Stimulated activated naive CD8-positive, alpha-beta T cell treated with anti-CD3 and anti-CD28 coated beads, Interleukin-15, Interleukin-2, amounts not matched to agents 100 U/mL and 50 U/mL, for 24 hours (primary cell): Measurements from ENCODE around the gene PALLD.

ENCODE experiments used
- ATAC-seq: fragments of 150-1000 bp; cut with Tn5 transposase; one replicate; pipeline ENCODE4 v1.10.0; 2021
- DNase-seq: peaks from one replicate; pipeline ENCODE4 v3.0.0; 2021

PALLD gene

DNA sequence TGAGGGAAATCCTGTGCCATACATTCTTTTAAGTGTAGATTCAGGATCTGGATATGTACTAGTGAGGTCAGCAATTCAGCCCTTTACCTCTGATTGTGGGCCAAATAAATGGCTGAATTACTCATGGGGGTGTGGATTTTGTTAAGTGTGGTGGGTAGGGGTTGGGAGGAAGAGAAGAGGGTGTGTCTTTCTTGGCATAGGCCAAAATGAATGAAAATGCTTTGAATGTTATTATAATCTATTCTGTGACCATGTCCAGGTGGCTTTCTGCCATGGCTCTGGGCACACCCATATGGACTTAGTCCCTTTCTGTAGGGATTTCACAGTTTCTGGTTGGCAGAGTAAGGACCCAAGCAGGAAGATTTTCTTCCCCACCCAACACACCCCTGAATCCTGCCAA lies 268.9 kb downstream of the PALLD start:
- no peak for ATAC-seq
- no peak for DNase-seq

DNA sequence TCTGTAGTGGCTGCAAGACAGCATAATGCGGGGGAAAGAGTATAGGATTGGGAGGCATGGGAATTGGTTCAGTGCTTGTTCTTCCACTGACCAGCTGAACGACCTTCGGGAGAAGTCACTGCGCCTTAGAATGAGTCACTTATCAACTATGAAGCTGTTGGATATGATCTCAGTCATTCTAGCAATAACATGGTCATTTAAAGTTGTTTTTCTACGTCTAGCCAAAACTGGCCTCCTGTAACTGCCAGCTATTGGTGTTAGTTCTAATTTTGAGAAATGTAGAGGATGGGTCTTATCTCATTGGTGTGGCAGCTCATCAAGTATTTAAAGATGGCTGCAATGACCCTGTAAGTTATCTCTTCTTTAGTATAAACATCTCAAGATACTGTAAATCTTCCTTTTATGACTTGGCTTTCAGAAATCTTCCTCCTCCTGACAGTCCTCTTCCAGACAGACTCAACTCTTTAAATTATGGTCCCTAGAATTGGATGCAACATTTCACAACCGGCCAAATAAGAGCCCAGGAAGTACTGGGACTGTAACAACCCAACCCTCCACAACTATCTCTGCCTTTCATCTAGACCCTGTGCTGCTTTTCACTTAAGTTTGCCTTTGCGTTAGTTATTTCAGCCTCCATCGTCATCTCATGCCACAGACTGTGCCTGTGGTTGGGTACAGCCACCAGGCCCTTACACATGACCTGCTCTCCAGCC lies 269.9 kb downstream of the PALLD start:
- ATAC-seq (no peak), DNase-seq (no peak)

GRCh38 chr4:168769416-168769815 lies 272.6 kb downstream of the PALLD start:
- DNase-seq (no peak), ATAC-seq (no peak)

GRCh38 chr4:168769837-168770236 lies 273.0 kb downstream of the PALLD start:
- no peak for DNase-seq
- no peak for ATAC-seq

GRCh38 chr4:168771251-168771650 lies 274.4 kb downstream of the PALLD start:
- DNase-seq (no peak), ATAC-seq (no peak)

- DNase-seq (no peak), ATAC-seq (no peak)
Measured at GRCh38 chr4:168773388-168774195, 276.7 kb downstream of the PALLD start.

DNA sequence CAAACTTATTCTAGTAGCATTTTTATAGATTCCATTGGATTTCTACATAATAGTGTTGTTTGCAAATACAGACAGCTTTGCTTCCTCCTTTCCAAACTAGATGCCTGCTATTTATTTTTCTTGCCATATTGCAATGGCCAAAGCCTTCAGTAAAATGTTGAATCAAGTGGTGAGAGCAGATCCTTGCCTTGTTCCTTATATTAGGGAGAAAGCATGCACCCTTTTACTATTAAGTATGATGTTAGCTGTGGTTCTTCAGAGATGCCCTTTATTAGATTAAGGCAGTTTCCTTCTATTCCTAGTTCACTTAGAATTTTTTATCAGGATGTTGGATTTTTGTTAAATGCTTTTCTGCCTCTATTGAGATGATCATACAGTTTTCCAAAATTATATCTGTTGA lies 279.5 kb downstream of the PALLD start:
- ATAC-seq, result no peak
- DNase-seq, result no peak

GRCh38 chr4:168777277-168777965 lies 280.6 kb downstream of the PALLD start:
- ATAC-seq, result no peak

DNA sequence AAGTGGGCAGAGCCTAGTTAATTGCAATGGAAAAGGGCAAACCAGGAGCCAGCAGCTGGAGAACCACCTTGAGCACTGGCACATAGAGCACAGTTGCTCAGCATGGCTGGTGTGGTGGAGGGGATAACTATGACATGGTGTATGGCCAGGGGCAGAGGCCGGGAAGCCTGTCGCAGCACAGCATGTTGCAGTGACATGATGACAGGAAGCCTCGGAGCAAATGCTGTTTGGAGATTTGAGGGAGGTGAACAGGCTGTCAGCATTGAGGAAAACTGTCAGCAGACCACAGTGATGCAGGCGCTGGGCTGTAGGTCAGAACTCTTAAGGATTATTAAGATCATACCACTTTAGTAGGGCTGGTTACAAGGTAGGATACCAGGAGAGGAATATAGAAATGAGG lies 284.5 kb downstream of the PALLD start:
- ATAC-seq, result no peak
- DNase-seq, result no peak

More at GRCh38 chr4:168777277-168777965, 280.6 kb downstream of the PALLD start:
- DNase-seq, result no peak

DNA sequence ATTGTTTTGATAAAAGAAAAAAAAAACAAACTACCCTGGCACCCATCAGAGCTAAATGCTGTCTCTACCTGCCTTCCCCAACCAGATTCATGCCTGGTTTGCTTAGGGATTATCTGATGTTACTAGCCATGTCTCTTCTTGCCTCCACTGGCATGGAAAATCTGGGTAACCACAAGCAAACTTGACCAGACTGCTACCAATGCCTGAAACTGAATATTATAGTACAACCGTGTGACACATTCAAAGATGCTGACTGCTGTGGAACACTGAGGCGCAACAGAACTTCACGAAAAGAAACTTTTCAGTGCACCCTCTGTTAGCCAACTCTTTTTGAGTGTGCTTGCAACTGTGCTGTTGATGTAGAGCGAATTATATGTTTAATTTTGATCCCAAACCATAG lies 285.1 kb downstream of the PALLD start:
- DNase-seq, result no peak
- no peak for ATAC-seq

- no peak for ATAC-seq
- DNase-seq, result no peak
Measured at GRCh38 chr4:168782439-168782838, 285.6 kb downstream of the PALLD start.

DNA sequence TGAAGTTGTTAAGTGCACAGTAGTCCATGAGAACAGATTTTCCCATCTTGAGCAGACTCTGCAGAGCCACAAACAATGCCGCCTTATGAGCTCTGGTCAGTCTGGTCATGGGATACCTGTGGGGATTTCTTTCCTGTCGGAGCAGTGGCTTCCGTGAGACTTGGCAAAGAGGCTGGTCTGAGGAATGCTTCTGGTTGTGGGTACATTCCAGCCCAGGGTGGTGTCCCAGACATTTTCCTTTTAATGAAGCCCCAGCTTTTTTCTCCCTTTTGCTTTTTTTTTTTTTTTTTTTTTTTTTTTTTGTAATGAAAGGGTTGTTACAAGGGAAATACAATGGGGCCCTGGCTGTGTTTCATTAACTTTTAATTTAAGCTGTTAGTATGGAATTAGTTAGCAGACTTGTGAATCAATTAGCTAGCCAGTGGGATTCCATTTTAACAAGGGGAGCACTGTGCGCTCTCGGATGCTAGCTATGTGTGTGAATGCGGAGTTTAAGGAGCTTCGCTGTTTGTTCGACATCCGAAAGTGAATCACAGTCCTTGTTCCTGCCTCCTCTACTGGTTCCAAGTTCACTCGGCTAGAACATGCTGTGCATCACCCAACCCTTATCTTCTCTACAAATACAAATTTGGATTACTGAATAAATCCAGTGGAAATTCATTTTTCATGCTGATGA lies 288.1 kb downstream of the PALLD start:
- ATAC-seq (no peak), DNase-seq (no peak)

- DNase-seq (no peak), ATAC-seq (no peak)
Measured at GRCh38 chr4:168787334-168787733, 290.5 kb downstream of the PALLD start.

DNA sequence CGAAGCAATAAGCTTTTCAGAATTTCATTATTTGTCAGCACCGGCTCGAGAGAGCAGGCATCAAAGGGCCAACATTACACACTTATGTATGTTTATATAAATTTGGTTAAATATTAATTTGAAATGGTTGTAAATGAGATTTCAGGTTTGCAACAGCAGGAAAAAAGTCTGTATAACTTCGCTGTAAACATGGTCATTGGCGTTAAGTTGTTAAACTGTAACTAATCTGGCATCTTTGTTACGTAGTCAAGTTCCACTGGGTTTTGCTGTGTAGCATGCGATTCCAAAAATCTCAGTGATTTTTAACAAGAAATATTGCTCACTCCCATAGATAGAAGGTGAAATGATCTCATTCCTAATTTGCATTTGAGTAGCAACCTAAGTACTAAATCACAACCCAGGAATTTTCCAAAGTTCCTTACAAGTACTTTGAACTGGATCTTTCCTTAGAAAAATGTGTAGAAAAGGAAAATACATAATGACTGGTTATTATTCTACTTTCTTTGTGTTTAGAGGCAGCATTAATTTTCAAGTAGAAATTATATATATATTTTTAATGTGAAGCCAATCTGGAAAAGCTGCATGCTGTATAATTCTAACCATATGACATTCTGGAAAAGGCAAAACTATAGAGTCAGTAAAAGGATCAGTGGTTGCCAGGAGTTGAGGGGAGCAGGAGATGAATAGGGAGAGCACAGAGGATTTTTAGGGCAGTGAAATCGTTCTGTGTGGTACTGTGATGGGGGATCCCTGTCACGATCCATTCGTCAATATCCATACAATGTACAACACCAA lies 291.1 kb downstream of the PALLD start:
- DNase-seq (no peak), ATAC-seq (no peak)

- ATAC-seq (no peak), DNase-seq (no peak)
Measured at GRCh38 chr4:168790898-168791297, 294.0 kb downstream of the PALLD start.

DNA sequence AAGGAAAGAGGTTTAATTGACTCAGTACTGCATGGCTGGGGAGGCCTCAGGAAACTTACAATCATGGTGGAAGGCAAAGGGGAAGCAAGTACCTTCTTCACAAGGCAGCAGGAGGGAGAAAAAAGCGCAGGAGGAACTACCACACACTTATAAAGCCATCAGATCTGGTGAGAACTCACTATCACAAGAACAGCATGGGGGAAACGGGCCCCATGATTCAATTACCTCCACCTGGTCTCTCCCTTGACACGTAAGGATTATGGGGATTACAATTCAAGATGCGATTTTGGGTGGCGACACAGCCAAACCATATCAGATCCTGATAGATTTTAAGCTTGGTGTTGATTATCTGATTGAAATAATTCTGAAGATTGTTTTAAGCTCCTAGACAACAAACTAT lies 294.5 kb downstream of the PALLD start:
- ATAC-seq (no peak), DNase-seq (no peak)

GRCh38 chr4:168793542-168793941 lies 296.7 kb downstream of the PALLD start:
- ATAC-seq (no peak), DNase-seq (no peak)

DNA sequence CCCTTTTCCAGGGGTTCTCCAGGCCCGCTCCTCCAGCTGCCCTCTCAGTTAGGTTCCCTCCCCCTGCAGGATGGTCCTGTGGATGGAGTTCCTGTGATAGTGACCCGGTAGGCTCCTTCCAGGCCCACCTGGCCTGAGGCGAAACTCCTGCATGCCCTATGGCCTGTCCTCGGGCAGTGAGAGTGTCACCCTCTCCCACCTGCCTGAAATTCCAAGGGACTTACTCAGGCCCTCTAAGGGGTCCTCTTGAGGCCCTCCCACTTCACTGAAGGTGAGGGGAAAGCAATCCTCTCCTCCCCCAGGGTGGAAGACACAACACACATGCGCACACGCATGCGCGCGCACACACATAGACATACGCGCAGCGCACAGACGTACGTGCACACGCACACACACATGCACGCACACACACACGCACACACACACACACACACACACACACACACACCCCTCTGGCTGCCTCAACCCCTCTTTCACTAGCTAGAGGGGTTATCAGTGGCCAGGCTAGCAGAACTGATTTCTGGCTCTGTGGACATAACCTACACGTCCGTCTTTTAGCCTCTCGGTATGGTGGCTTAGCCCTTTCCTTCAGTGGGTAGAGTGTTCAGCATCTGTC lies 297.3 kb downstream of the PALLD start:
- DNase-seq (no peak), ATAC-seq (no peak)

GRCh38 chr4:168794881-168795280 lies 298.0 kb downstream of the PALLD start:
- DNase-seq (no peak), ATAC-seq (no peak)

DNA sequence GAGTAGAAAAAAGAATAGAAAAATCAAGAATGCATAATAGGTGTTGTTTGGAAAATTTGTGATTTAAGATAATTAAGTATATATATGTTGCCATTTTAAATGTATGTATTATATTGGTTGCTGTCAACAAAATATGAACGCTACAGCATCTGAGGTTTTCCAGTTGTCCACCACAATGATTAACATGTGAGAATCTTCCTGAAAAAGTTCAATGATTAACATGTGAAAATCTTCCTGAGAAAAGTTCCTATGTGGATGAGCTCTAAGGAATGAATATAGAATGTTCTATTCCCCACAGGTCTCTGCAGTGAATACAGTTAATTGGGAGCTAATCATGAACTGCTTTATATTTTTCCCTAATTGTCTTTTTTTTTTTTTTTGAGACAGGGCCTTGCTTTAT lies 298.5 kb downstream of the PALLD start:
- no peak for DNase-seq
- ATAC-seq, result no peak

DNA sequence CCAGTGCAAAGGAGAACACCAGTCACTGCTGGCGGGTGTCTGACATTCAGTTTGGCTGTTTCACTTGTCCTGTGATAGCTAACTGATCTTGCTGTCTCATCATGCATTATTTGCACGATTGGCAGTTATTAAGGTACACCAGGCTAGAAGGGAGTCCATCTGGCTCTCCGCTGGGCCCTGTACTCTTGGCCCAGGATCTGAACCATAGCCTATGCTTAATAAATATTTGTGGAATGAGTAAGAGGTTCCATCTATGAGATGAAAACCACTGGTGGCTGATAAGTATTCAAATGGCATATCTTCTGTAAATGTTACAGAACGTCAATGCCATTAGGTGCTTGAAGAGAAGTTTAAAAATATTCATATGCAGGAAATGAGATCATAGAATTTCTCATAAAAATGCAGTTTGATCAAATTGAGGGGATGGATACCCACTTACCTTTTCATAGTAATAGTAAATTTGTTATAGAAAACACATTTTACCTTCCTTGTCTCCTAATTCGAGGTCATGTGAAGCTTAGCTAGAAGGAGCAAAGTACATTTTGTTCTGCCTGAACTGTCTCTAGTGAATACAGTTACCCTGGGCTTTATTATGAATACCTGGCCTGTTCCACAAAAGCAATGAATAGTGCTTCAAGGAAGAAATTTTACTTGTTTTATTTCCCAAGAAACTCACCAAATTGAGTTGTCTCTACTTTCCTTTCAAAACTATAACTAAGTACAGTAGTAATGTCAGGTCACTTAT lies 299.7 kb downstream of the PALLD start:
- no peak for DNase-seq
- no peak for ATAC-seq
